Esophagus squamous epithelium (tissue), 5 donors: ENCODE results near the gene EPC2. TPM values are rescaled to one million over a fixed set of nuclear protein-coding genes. Genes with fewer than 3 reads are reported as not detected.
A peak's percentile ranks its signal among the peaks of the same experiment; 100 is the strongest.

Source experiments
- DNase-seq: peaks from one replicate; lab custom pipeline; 2025; lab: John Stamatoyannopoulos, UW
- H3K27ac ChIP-seq, 4 donors: fragments of 200-600 bp; sonication (generic); one replicate each; pipeline ENCODE4 v1.5.1; 2016 to 2019; ENCODE audit warnings: mild to moderate bottlenecking in 1 of 4
- H3K27me3 ChIP-seq, 4 donors: fragments of 200-600 bp; sonication (generic); 1 replicate in 3 of 4; 2 replicates in 1 of 4; pipeline versions ENCODE4 v1.5.1 to v1.6.0; 2017 to 2021; ENCODE audit warnings: antibody characterized with exemption in 1 of 4
- H3K36me3 ChIP-seq, 3 donors: fragments of 200-600 bp; sonication (generic); one replicate each; pipeline ENCODE4 v1.5.1; 2016 to 2019
- H3K4me1 ChIP-seq, 3 donors: fragments of 200-600 bp; sonication (generic); one replicate each; pipeline ENCODE4 v1.5.1; 2017 to 2019
- H3K4me3 ChIP-seq, 4 donors: fragments of 200-600 bp; sonication (generic); 1 replicate in 3 of 4; 2 replicates in 1 of 4; pipeline ENCODE4 v1.5.1; 2016 to 2019; ENCODE audit warnings: mild to moderate bottlenecking in 2 of 4, moderate library complexity in 1 of 4
- H3K9me3 ChIP-seq, 3 donors: fragments of 200-600 bp; sonication (generic); one replicate each; pipeline ENCODE4 v1.5.1; 2016 to 2019
- POLR2A ChIP-seq, 4 donors: fragments of 450-650 bp; IDR thresholded peaks; one replicate each; pipeline ENCODE4 v1.6.1; 2017; ENCODE audit warnings: antibody characterized with exemption in 4 of 4, mild to moderate bottlenecking in 4 of 4, moderate library complexity in 3 of 4
- WGBS, 2 donors: methylation state at CpG; one replicate each; pipeline ENCODE4 v1.1.5; 2018; 5-methylcytosine and 5-hydroxymethylcytosine counted together
- intact Hi-C: fragments of 100-400 bp; cut with DNase I; formaldehyde crosslinking; loops from one replicate; pipeline ENCODE4 v1.15.0; 2022
- total RNA-seq, 4 donors: library from RNA; depleted of rRNA; stranded (reverse); fragments of >200 nt; gene quantifications; one replicate each; pipeline ENCODE4 v1.1.0, GENCODE V29; 2016
- TF ChIP-seq, protein P1 (sequence below), 6 experiments: fragments of 450-650 bp in 4 of 6; fragments of 200-600 bp in 2 of 6; sonication (generic) in 2 of 6; IDR thresholded peaks; one replicate each; pipeline ENCODE4 v1.5.1; 2016 to 2019; ENCODE audit warnings: antibody characterized with exemption in 6 of 6, mild to moderate bottlenecking in 4 of 6, moderate library complexity in 4 of 6
- donor health status: DM: yes; HTN: yes; CAD: no.

Gene EPC2
- total RNA-seq, 4 donors from 2014 or later, result 10.6 to 29.2 (median 15.4) TPM

DNA sequence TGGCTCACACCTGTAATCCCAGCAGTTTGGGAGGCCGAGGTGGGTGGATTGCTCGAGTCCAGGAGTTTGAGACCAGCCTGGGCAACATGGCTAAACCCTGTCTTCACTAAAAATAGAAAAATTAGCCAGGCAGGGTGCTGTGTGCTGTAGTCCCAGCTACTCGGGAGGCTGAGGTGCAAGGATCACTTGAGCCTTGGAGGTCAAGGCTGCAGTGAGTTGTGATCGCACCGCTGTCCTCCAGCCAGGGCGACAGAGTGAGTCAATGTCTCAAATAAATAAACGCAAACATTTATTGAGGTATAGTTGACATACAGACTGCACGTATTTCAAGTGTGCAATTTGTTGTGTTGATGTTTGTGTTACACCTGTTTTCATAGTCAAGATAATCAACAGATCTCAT is 19.7 kb downstream of the EPC2 start:
- intact Hi-C loops, result no loop called here
- Histone ChIP-seq H3K27ac (no peak overlapping the region), H3K4me1 (peaks cover 4 to 30% (median 14%) of the 10 kb centered on the region in 3 donors), H3K36me3 (no peaks in the 10 kb centered on the region), H3K9me3 (no peaks in the 10 kb centered on the region), H3K4me3 (no peak overlapping the region), H3K27me3 (no peaks in the 10 kb centered on the region)
- no peak for DNase-seq
- TF ChIP-seq, protein P1, sequence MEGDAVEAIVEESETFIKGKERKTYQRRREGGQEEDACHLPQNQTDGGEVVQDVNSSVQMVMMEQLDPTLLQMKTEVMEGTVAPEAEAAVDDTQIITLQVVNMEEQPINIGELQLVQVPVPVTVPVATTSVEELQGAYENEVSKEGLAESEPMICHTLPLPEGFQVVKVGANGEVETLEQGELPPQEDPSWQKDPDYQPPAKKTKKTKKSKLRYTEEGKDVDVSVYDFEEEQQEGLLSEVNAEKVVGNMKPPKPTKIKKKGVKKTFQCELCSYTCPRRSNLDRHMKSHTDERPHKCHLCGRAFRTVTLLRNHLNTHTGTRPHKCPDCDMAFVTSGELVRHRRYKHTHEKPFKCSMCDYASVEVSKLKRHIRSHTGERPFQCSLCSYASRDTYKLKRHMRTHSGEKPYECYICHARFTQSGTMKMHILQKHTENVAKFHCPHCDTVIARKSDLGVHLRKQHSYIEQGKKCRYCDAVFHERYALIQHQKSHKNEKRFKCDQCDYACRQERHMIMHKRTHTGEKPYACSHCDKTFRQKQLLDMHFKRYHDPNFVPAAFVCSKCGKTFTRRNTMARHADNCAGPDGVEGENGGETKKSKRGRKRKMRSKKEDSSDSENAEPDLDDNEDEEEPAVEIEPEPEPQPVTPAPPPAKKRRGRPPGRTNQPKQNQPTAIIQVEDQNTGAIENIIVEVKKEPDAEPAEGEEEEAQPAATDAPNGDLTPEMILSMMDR (IDR thresholded peaks at IDR 0.05), result no peak
- no peak for TF ChIP-seq POLR2A (IDR thresholded peaks at IDR 0.05)
- 93% methylated on average over 8 of the region's 8 CpGs for WGBS, 2 donors

DNA sequence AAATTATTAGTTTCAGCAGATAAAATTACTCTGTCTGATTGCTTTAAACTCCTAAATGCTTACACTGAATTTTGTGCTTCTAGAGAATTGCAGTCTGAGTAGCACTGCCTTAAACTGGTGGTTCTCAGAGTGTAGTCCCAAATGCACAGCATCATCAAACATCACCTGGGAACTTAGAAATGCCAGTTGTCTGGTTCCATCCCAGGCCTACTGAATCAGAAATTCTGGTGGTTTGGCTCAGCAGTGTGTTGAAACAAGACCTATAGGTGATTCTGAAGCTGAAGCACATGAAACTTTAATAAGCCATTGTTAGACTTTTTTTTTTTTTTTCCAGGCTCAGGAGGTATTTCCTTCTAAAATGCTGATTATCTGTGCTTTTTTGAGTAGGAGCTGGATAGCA is 22.0 kb downstream of the EPC2 start:
- TF ChIP-seq, protein P1 (IDR thresholded peaks at IDR 0.05), result no peak
- no peak for TF ChIP-seq POLR2A (IDR thresholded peaks at IDR 0.05)
- DNase-seq, result no peak

DNA sequence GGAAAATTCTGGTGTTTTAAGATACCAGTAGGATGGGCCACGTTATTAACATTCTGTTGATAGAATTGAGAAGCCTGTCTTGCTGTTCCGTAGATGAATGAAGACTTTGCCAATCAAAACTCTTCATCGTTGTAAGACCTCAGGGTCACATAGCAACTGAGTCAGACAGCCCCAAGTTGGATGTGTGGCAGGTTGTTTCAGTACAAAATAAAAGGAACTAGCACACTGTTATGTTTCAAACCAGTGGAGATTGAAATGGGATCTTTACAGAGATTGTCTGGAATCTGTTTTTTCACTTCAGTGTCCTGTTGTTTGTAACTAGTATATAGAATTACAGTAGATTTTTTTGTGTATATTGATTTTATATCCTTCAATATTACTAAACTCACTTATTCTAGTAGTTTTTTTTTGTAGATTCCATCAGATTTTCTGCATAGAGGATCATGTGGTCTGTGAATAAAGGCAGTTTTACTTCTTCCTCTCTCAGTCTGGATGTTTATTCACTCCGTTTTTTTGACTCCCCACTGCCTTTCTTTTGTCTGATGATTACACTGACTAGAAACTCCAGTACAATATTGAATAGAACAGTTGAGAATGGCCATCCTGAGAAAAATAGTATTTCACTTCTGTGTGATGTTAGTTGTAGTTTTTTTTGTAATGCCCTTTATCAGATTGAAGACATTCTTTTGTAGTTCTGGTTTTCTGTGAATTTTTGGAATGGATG is 22.7 kb downstream of the EPC2 start:
- no peaks in the 10 kb centered on the region for H3K36me3 ChIP-seq
- DNase-seq, result no peak
- no peaks in the 10 kb centered on the region for H3K27me3 ChIP-seq
- peaks cover 4 to 31% (median 6%) of the 10 kb centered on the region in 3 donors for H3K4me1 ChIP-seq
- no peak overlapping the region for H3K27ac ChIP-seq
- WGBS, 2 donors, result 58 to 59% methylated on average over 4 of the region's 4 CpGs
- intact Hi-C loops, result no loop called here
- H3K4me3 ChIP-seq, result no peak overlapping the region
- no peaks in the 10 kb centered on the region for H3K9me3 ChIP-seq
- TF ChIP-seq, protein P1 (IDR thresholded peaks at IDR 0.05), result no peak
- TF ChIP-seq POLR2A (IDR thresholded peaks at IDR 0.05), result no peak

More for the DNA sequence above, 22.0 kb downstream of the EPC2 start:
- no peak overlapping the region for H3K4me3 ChIP-seq
- H3K9me3 ChIP-seq, result no peaks in the 10 kb centered on the region
- H3K27ac ChIP-seq, result no peak overlapping the region
- peaks cover 4 to 31% (median 6%) of the 10 kb centered on the region in 3 donors for H3K4me1 ChIP-seq
- H3K27me3 ChIP-seq, result no peaks in the 10 kb centered on the region
- intact Hi-C loops, result no loop called here
- H3K36me3 ChIP-seq, result no peaks in the 10 kb centered on the region

DNA sequence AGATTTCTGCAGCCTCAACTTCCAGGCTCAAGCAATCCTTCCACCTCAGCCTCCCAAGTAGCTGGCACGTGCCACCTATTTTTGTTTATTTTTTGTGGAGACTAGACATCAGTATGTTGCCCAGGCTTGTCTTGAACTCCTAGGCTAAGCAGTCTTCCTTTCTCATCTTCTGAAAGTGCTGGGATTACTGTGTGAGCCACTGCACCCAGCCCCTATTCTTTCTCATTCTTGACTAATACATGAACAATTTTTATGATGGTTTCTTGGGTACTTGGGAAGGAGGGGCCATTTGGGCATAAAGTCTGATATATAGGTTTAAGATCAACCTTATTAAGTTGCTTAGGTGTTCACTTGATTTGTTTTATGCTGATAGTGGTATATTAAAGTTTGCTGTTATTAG is 26.2 kb downstream of the EPC2 start:
- Histone ChIP-seq H3K27ac (no peak overlapping the region), H3K27me3 (no peaks in the 10 kb centered on the region), H3K36me3 (no peaks in the 10 kb centered on the region), H3K9me3 (no peaks in the 10 kb centered on the region), H3K4me1 (peaks cover 4 to 48% (median 9%) of the 10 kb centered on the region in 3 donors), H3K4me3 (no peak overlapping the region)
- intact Hi-C loops, result no loop called here
- WGBS, 2 donors, result 16 to 70% methylated on average over 1 of the region's 1 CpG
- TF ChIP-seq POLR2A (IDR thresholded peaks at IDR 0.05), result no peak
- TF ChIP-seq, protein P1 (IDR thresholded peaks at IDR 0.05), result no peak
- no peak for DNase-seq

DNA sequence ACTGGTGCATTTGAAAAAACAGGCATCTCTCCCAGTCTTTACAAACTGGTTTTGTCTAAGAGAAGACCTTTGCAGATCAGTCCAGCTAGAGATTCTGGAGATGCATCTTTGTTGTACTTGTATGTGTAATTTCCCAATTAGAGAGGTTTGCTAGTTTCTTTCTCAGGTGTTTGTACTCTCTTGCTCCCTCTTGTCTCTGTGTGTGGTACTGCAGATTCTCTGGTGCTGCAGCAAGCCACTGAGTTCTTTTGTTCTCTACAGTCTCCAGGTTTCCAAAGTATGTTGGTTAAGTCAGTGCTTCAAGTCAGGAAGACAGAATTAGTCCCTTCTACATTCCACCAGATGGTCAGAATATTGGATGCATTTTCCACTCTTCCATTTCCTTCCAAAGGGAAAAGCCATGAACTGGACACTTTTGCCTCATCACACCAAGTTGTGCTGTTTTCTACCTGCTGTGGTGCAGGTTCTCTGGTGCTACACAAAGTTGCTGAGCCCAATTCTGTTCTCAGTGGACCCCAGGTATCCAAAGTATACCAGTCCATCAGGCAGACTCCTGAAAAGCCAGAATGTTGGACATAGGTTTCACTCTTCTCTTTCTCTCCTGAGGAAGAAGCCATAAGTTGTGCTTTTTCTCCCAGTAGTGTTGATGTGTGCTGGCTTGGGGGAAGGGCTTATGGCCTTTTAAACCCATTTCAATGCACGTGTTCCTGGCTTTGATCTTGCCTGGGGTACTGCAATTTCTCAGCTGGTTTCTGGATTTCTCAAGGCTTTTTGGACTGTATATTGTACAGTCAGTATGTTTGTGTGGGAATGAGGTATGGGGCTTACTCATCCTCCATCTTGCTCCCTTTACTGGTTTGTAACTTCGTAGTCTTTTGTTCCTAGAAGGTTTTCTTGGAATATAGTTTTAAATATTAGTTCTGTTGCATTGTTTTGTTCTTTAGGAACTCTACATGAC is 29.8 kb downstream of the EPC2 start:
- Histone ChIP-seq H3K9me3 (no peaks in the 10 kb centered on the region), H3K4me1 (peaks cover 0 to 44% (median 3%) of the 10 kb centered on the region in 3 donors), H3K27ac (no peak overlapping the region), H3K4me3 (no peak overlapping the region), H3K27me3 (no peaks in the 10 kb centered on the region), H3K36me3 (no peaks in the 10 kb centered on the region)
- intact Hi-C loops, result no loop called here
- WGBS, 2 donors, result 63 to 68% methylated on average over 2 of the region's 2 CpGs
- TF ChIP-seq, protein P1 (IDR thresholded peaks at IDR 0.05), result peak in 5 of 6 experiments; percentile 26 to 55 (median 45)
- no peak for TF ChIP-seq POLR2A (IDR thresholded peaks at IDR 0.05)
- DNase-seq, result no peak
